SK-N-SH (cell line): Measurements from ENCODE around the gene PTBP1. TPM values are rescaled to one million over a fixed set of nuclear protein-coding genes. Genes with fewer than 3 reads are reported as not detected.

ENCODE experiments used
- CTCF ChIA-PET: fragments of 300-600, 350-600 bp; formaldehyde crosslinking; extraction: SDS; loops from one replicate; lab custom pipeline; 2021; lab: Yijun Ruan, JAX
- POLR2A ChIA-PET: fragments of 350-600 bp; sonication (Branson Sonifier 250); formaldehyde crosslinking; extraction: SDS; loops from one replicate; lab custom pipeline; 2020; ENCODE audit warnings: antibody characterized with exemption, inconsistent platforms; lab: Yijun Ruan, JAX
- DNase-seq: peaks from one replicate; pipeline ENCODE4 v3.0.0; 2012
- H2AFZ ChIP-seq: fragments of 200-600 bp; sonication (generic); 2 replicates; pipeline ENCODE4 v1.8.1; 2016; ENCODE audit warnings: antibody characterized with exemption, mild to moderate bottlenecking, low read depth
- H3F3A ChIP-seq: fragments of 200-600 bp; sonication (generic); replicated peaks from 2 replicates; pipeline ENCODE3; 2016; ENCODE audit warnings: antibody characterized with exemption, mild to moderate bottlenecking; ENCODE audit not compliant: insufficient read depth
- H3K27ac ChIP-seq, 2 experiments: fragments of 200-500 bp in 1 of 2; fragments of 200-600 bp in 1 of 2; sonication (Bioruptor generic) in 1 of 2; sonication (generic), shearing (Covaris generic) in 1 of 2; 2 replicates each; pipeline versions ENCODE4 v1.5.1 to v1.6.1; 2014 to 2016; ENCODE audit warnings: low read depth in 2 of 2, inconsistent platforms in 1 of 2, low read length in 1 of 2, mild to moderate bottlenecking in 1 of 2, mixed read lengths in 1 of 2
- H3K27me3 ChIP-seq: fragments of 200-600 bp; sonication (generic), shearing (Covaris generic); 2 replicates; pipeline ENCODE4 v1.6.1; 2016; ENCODE audit warnings: mixed run types; ENCODE audit not compliant: insufficient read depth
- H3K36me3 ChIP-seq, 2 experiments: fragments of 200-500 bp in 1 of 2; fragments of 200-600 bp in 1 of 2; sonication (Bioruptor generic) in 1 of 2; sonication (generic) in 1 of 2; replicated peaks in 1 of 2; 2 replicates each; pipeline versions ENCODE3 to v1.5.1; 2014 to 2016; ENCODE audit warnings: low read length in 1 of 2, mild to moderate bottlenecking in 1 of 2; ENCODE audit not compliant: insufficient read depth in 2 of 2, control insufficient read depth in 1 of 2
- H3K4me1 ChIP-seq, 2 experiments: fragments of 200-500 bp in 1 of 2; fragments of 200-600 bp in 1 of 2; sonication (Bioruptor generic) in 1 of 2; sonication (generic), shearing (Covaris generic) in 1 of 2; 2 replicates each; pipeline versions ENCODE4 v1.5.1 to v1.6.1; 2014 to 2016; ENCODE audit warnings: low read depth in 1 of 2, low read length in 1 of 2, mixed run types in 1 of 2; ENCODE audit not compliant: insufficient read depth in 2 of 2, control insufficient read depth in 1 of 2
- H3K4me2 ChIP-seq: fragments of 200-600 bp; sonication (generic), shearing (Covaris generic); 2 replicates; pipeline ENCODE4 v1.6.1; 2017; ENCODE audit warnings: mixed run types
- H3K4me3 ChIP-seq, 2 experiments: fragments of 200-500 bp in 1 of 2; fragments of 200-600 bp in 1 of 2; sonication (Bioruptor generic) in 1 of 2; sonication (generic), shearing (Covaris generic) in 1 of 2; 2 replicates each; pipeline versions ENCODE4 v1.5.1 to v1.8.1; 2014 to 2016; ENCODE audit warnings: low read depth in 2 of 2, inconsistent platforms in 1 of 2, low read length in 1 of 2, mild to moderate bottlenecking in 1 of 2, mixed read lengths in 1 of 2, moderate library complexity in 1 of 2
- H3K79me2 ChIP-seq: fragments of 200-600 bp; sonication (generic); 2 replicates; pipeline ENCODE4 v1.8.1; 2017; ENCODE audit warnings: mild to moderate bottlenecking; ENCODE audit not compliant: insufficient read depth
- H3K9ac ChIP-seq: fragments of 200-600 bp; sonication (generic); 2 replicates; pipeline ENCODE4 v1.6.1; 2017; ENCODE audit warnings: mixed run types
- H3K9me2 ChIP-seq: fragments of 200-600 bp; sonication (generic); 2 replicates; pipeline ENCODE4 v1.6.1; 2017; ENCODE audit warnings: mixed run types
- H3K9me3 ChIP-seq: fragments of 200-600 bp; sonication (generic); 2 replicates; pipeline ENCODE4 v1.6.1; 2017; ENCODE audit warnings: mixed run types, mild to moderate bottlenecking, moderate library complexity
- H4K20me1 ChIP-seq: fragments of 200-600 bp; sonication (generic); 2 replicates; pipeline ENCODE4 v1.6.1; 2017; ENCODE audit warnings: mild to moderate bottlenecking, mixed run types; ENCODE audit not compliant: insufficient read depth
- CHD2 ChIP-seq: fragments of 150-350 bp; IDR thresholded peaks from 2 replicates; pipeline ENCODE4 v1.6.1; 2018; ENCODE audit warnings: low read length; ENCODE audit not compliant: partially characterized antibody
- EZH2phosphoT487 ChIP-seq: fragments of 200-600 bp; sonication (generic); IDR thresholded peaks from 2 replicates; pipeline ENCODE4 v1.6.1; 2017; ENCODE audit warnings: low read depth, mixed run types, mild to moderate bottlenecking, antibody characterized with exemption, moderate library complexity, borderline replicate concordance
- FOSL2 ChIP-seq: IDR thresholded peaks from 2 replicates; pipeline ENCODE4 v1.4.0; 2012; ENCODE audit warnings: low read depth, mild to moderate bottlenecking, moderate library complexity, borderline replicate concordance
- GABPA ChIP-seq: IDR thresholded peaks from 2 replicates; pipeline ENCODE4 v1.4.0; 2012; ENCODE audit warnings: low read depth, mild to moderate bottlenecking
- MXI1 ChIP-seq: IDR thresholded peaks from 2 replicates; pipeline ENCODE4 v1.6.1; 2012; ENCODE audit warnings: mild to moderate bottlenecking, low read depth, low read length, improper control_type of control experiment
- NFIC ChIP-seq: IDR thresholded peaks from 2 replicates; pipeline ENCODE4 v1.4.0; 2012; ENCODE audit warnings: borderline replicate concordance
- RAD21 ChIP-seq: IDR thresholded peaks from 2 replicates; pipeline ENCODE4 v1.6.1; 2012; ENCODE audit warnings: mild to moderate bottlenecking, low read length
- RFX5 ChIP-seq: IDR thresholded peaks from 2 replicates; pipeline ENCODE4 v1.6.1; 2012; ENCODE audit warnings: mild to moderate bottlenecking, improper control_type of control experiment, low read length
- SMC3 ChIP-seq: IDR thresholded peaks from 2 replicates; pipeline ENCODE4 v1.6.1; 2012; ENCODE audit warnings: low read depth, low read length, improper control_type of control experiment
- TEAD4 ChIP-seq: IDR thresholded peaks from 2 replicates; pipeline ENCODE4 v1.4.0; 2012; ENCODE audit warnings: mild to moderate bottlenecking, borderline replicate concordance; ENCODE audit not compliant: insufficient read depth
- WGBS: methylation state at CpG from one replicate; pipeline ENCODE4 v1.1.6; 2017; ENCODE audit warnings: low lambda C conversion rate; 5-methylcytosine and 5-hydroxymethylcytosine counted together
- polyA plus RNA-seq, 3 experiments: library from polyadenylated mRNA; depleted of rRNA; stranded (reverse); fragments of >200 nt; gene quantifications; 2 replicates each; pipeline ENCODE4 v1.2.3, GENCODE V29; 2012
- small RNA-seq, 7 experiments: library from RNA; depleted of rRNA; stranded (forward); fragments of <200 nt; gene quantifications; one replicate each; pipeline ENCODE3, GENCODE V24; 2012
- TF ChIP-seq, protein P1 (sequence below): IDR thresholded peaks from 2 replicates; pipeline ENCODE4 v1.4.0; 2012; ENCODE audit warnings: low read depth, borderline replicate concordance
- TF ChIP-seq, protein P2 (sequence below): IDR thresholded peaks from 2 replicates; pipeline ENCODE4; 2012
- TF ChIP-seq, protein P3 (sequence below): fragments of 200-600 bp; sonication (generic); IDR thresholded peaks from 2 replicates; pipeline ENCODE4 v1.6.1; 2017; ENCODE audit warnings: antibody characterized with exemption, mild to moderate bottlenecking, moderate library complexity

PTBP1 gene
- polyA plus RNA-seq, 1 of the 3 experiments (the other 2 are of a cell fraction), result 243 TPM

DNA sequence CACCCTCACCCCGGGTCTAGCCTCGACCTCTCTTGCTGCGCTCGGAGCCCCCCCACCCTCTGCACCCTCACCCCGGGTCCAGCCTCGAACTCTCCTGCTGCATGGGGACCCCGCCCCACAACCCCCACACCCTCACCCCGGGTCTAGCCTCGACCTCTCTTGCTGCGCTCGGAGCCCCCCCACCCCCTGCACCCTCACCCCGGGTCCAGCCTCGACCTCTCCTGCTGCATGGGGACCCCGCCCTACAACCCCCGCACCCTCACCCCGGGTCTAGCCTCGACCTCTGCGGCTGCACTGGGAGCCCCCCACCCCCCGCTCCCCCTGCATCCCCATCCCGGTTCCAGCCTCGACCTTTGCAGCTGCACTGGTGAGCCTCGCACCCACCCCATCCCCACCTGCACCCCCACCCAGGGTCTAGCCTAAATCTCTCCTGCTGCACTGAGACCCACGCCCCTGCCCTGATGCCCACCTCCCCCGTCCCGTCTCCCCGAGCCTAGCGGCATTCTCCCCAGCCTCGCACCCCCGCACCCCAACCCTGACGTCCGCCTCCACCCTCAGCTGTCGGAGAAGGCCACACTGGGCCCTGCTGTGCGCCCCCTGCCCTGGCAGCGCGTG lies 64.0 kb downstream of the PTBP1 start:
- no peak overlapping the region for H3K27ac ChIP-seq
- CTCF ChIA-PET, result interaction anchor here (1.1 to 5.1 kb wide), 2 partner anchors 18 to 61 kb away, joined by 3 to 44 read pairs; no protein-coding TSS in a partner anchor

More for the DNA sequence above, 64.0 kb downstream of the PTBP1 start:
- peak overlapping the region; percentile 50; the same call in 1 of the 2 replicates for H3K4me2 ChIP-seq
- DNase-seq, result no peak
- no peak overlapping the region for H2AFZ ChIP-seq
- no peaks in the 10 kb centered on the region for H3K9me2 ChIP-seq
- H3K9ac ChIP-seq, result no peak overlapping the region
- TF ChIP-seq SMC3 (no peak), RAD21 (no peak), CHD2 (no peak), GABPA (no peak), RFX5 (no peak), MXI1 (no peak), NFIC (no peak), EZH2phosphoT487 (no peak), FOSL2 (no peak), TEAD4 (no peak)
- TF ChIP-seq, protein P1, sequence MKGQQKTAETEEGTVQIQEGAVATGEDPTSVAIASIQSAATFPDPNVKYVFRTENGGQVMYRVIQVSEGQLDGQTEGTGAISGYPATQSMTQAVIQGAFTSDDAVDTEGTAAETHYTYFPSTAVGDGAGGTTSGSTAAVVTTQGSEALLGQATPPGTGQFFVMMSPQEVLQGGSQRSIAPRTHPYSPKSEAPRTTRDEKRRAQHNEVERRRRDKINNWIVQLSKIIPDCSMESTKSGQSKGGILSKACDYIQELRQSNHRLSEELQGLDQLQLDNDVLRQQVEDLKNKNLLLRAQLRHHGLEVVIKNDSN, result no peak
- TF ChIP-seq, protein P2, sequence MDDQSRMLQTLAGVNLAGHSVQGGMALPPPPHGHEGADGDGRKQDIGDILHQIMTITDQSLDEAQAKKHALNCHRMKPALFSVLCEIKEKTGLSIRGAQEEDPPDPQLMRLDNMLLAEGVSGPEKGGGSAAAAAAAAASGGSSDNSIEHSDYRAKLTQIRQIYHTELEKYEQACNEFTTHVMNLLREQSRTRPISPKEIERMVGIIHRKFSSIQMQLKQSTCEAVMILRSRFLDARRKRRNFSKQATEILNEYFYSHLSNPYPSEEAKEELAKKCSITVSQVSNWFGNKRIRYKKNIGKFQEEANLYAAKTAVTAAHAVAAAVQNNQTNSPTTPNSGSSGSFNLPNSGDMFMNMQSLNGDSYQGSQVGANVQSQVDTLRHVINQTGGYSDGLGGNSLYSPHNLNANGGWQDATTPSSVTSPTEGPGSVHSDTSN, result no peak
- TF ChIP-seq, protein P3, sequence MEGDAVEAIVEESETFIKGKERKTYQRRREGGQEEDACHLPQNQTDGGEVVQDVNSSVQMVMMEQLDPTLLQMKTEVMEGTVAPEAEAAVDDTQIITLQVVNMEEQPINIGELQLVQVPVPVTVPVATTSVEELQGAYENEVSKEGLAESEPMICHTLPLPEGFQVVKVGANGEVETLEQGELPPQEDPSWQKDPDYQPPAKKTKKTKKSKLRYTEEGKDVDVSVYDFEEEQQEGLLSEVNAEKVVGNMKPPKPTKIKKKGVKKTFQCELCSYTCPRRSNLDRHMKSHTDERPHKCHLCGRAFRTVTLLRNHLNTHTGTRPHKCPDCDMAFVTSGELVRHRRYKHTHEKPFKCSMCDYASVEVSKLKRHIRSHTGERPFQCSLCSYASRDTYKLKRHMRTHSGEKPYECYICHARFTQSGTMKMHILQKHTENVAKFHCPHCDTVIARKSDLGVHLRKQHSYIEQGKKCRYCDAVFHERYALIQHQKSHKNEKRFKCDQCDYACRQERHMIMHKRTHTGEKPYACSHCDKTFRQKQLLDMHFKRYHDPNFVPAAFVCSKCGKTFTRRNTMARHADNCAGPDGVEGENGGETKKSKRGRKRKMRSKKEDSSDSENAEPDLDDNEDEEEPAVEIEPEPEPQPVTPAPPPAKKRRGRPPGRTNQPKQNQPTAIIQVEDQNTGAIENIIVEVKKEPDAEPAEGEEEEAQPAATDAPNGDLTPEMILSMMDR, result no peak
- peak overlapping the region in 1 of 2 experiments; percentile 3; a peak in 1 of 4 replicates for H3K4me3 ChIP-seq
- H4K20me1 ChIP-seq, result no peaks in the 10 kb centered on the region
- H3K4me1 ChIP-seq, result peaks cover 0 to 4% of the 10 kb centered on the region in 2 experiments; a peak in 1 of 4 replicates
- H3K27me3 ChIP-seq, result peaks cover 18% of the 10 kb centered on the region
- 15% methylated on average over 23 of the region's 35 CpGs for WGBS
- H3K9me3 ChIP-seq, result no peaks in the 10 kb centered on the region
- H3K79me2 ChIP-seq, result no peaks in the 10 kb centered on the region
- POLR2A ChIA-PET, result no interaction called here
- H3K36me3 ChIP-seq, result no peaks in the 10 kb centered on the region
- H3F3A ChIP-seq, result peaks cover 7% of the 10 kb centered on the region

Small RNA genes within 50 kb of the gene (small RNA-seq; reads per million reads assigned to genes)
- 0 reads per million in 7 experiments for gene MIR3187

Other genes starting within 250 kb of the PTBP1 start
- gene BSG, start 224.9 kb upstream of the PTBP1 start, polyA plus RNA-seq (2012; rRNA removed), result 745 and 835 TPM in 2 replicates
- 3.4 and 5.6 TPM in 2 replicates for gene HCN2, start 207.6 kb upstream of the PTBP1 start, polyA plus RNA-seq (2012; rRNA removed)
- 38.2 and 40.1 TPM in 2 replicates for gene POLRMT, start 163.9 kb upstream of the PTBP1 start, polyA plus RNA-seq (2012; rRNA removed)
- gene FGF22, start 157.6 kb upstream of the PTBP1 start, polyA plus RNA-seq (2012; rRNA removed), result 0.62 and 0.93 TPM in 2 replicates
- 9.0 and 12.9 TPM in 2 replicates for gene RNF126, start 134.2 kb upstream of the PTBP1 start, polyA plus RNA-seq (2012; rRNA removed)
- 64.4 and 73.0 TPM in 2 replicates for gene FSTL3, start 121.1 kb upstream of the PTBP1 start, polyA plus RNA-seq (2012; rRNA removed)
- not detected in 2 replicates for gene PRSS57, start 102.0 kb upstream of the PTBP1 start, polyA plus RNA-seq (2012; rRNA removed)
- gene PALM, start 88.5 kb upstream of the PTBP1 start, polyA plus RNA-seq (2012; rRNA removed), result 6.2 and 15.6 TPM in 2 replicates
- 0.03 and 0.08 TPM in 2 replicates for gene MISP, start 46.3 kb upstream of the PTBP1 start, polyA plus RNA-seq (2012; rRNA removed)
- 1.5 and 1.6 TPM in 2 replicates for gene PLPPR3, start 24.5 kb downstream of the PTBP1 start, polyA plus RNA-seq (2012; rRNA removed)
- 0.15 TPM in 2 replicates for gene AZU1, start 30.4 kb downstream of the PTBP1 start, polyA plus RNA-seq (2012; rRNA removed)
- not detected in 2 replicates for gene PRTN3, start 43.5 kb downstream of the PTBP1 start, polyA plus RNA-seq (2012; rRNA removed)
- not detected in 2 replicates for gene ELANE, start 54.9 kb downstream of the PTBP1 start, polyA plus RNA-seq (2012; rRNA removed)
- 2.5 and 3.2 TPM in 2 replicates for gene CFD, start 62.2 kb downstream of the PTBP1 start, polyA plus RNA-seq (2012; rRNA removed)
- 30.0 and 40.6 TPM in 2 replicates for gene MED16, start 95.7 kb downstream of the PTBP1 start, polyA plus RNA-seq (2012; rRNA removed)
- gene RNU6-9, start 96.0 kb downstream of the PTBP1 start, polyA plus RNA-seq (2012; rRNA removed), result not detected in 2 replicates
- gene R3HDM4, start 115.8 kb downstream of the PTBP1 start, polyA plus RNA-seq (2012; rRNA removed), result 39.2 and 41.4 TPM in 2 replicates
- gene KISS1R, start 119.9 kb downstream of the PTBP1 start, polyA plus RNA-seq (2012; rRNA removed), result not detected in 2 replicates
- gene ARID3A, start 128.6 kb downstream of the PTBP1 start, polyA plus RNA-seq (2012; rRNA removed), result 4.4 and 8.6 TPM in 2 replicates
- gene WDR18, start 186.9 kb downstream of the PTBP1 start, polyA plus RNA-seq (2012; rRNA removed), result 47.9 and 51.5 TPM in 2 replicates
- 1.5 and 1.8 TPM in 2 replicates for gene GRIN3B, start 203.0 kb downstream of the PTBP1 start, polyA plus RNA-seq (2012; rRNA removed)
- 138 and 145 TPM in 2 replicates for gene TMEM259, start 223.7 kb downstream of the PTBP1 start, polyA plus RNA-seq (2012; rRNA removed)
- gene RNU6-2, start 224.1 kb downstream of the PTBP1 start, polyA plus RNA-seq (2012; rRNA removed), result not detected in 2 replicates
- gene CNN2, start 229.2 kb downstream of the PTBP1 start, polyA plus RNA-seq (2012; rRNA removed), result 152 and 279 TPM in 2 replicates
- gene ABCA7, start 242.7 kb downstream of the PTBP1 start, polyA plus RNA-seq (2012; rRNA removed), result 7.8 and 8.3 TPM in 2 replicates